HL-60 (cell line): Measurements from ENCODE around the gene LAMC3.

Experiments used
- DNase-seq, 2 experiments: peaks; one replicate each; pipeline ENCODE4 v3.0.0-alpha.2; 2010 to 2020; ENCODE audit warnings: low read depth in 1 of 2, low spot score in 1 of 2
- H3K27ac ChIP-seq: fragments of 250-450 bp; sonication (Bioruptor Pico); replicated peaks from 2 replicates; pipeline ENCODE4 v1.5.1; 2020; ENCODE audit warnings: mild to moderate bottlenecking, moderate library complexity
- H3K27me3 ChIP-seq: fragments of 250-450 bp; sonication (Bioruptor Pico); 2 replicates; pipeline ENCODE4 v1.5.1; 2021; ENCODE audit warnings: mild to moderate bottlenecking, moderate library complexity; ENCODE audit not compliant: insufficient read depth, poor library complexity, severe bottlenecking
- H3K4me3 ChIP-seq: replicated peaks from 2 replicates; pipeline ENCODE4 v1.5.1; 2011; ENCODE audit warnings: mild to moderate bottlenecking, control low read depth, low read length; ENCODE audit not compliant: insufficient read depth
- GABPA ChIP-seq: IDR thresholded peaks from 2 replicates; pipeline ENCODE4 v1.6.1; 2012; ENCODE audit warnings: low read depth
- POLR2AphosphoS5 ChIP-seq: IDR thresholded peaks from 2 replicates; pipeline ENCODE4 v1.6.1; 2012; ENCODE audit warnings: low read depth
- REST ChIP-seq: IDR thresholded peaks from 2 replicates; pipeline ENCODE4 v1.6.1; 2012; ENCODE audit warnings: low read depth; ENCODE audit not compliant: insufficient replicate concordance
- SPI1 ChIP-seq: IDR thresholded peaks from 2 replicates; pipeline ENCODE4 v1.6.1; 2012; ENCODE audit warnings: low read depth, mild to moderate bottlenecking, borderline replicate concordance
- TF ChIP-seq, protein P1 (sequence below): IDR thresholded peaks from one replicate; pipeline ENCODE4 v1.5.1; 2011; ENCODE audit warnings: low read length, control low read depth, inconsistent platforms; ENCODE audit not compliant: insufficient read depth

LAMC3 gene

GRCh38 chr9:131072871-131073237, 63.9 kb downstream of the LAMC3 start:
- Histone ChIP-seq H3K27ac (no peak overlapping the region), H3K4me3 (no peak overlapping the region), H3K27me3 (no peaks in the 10 kb centered on the region)
- TF ChIP-seq POLR2AphosphoS5 (no peak), GABPA (no peak), SPI1 (no peak), REST (no peak)
- TF ChIP-seq, protein P1, sequence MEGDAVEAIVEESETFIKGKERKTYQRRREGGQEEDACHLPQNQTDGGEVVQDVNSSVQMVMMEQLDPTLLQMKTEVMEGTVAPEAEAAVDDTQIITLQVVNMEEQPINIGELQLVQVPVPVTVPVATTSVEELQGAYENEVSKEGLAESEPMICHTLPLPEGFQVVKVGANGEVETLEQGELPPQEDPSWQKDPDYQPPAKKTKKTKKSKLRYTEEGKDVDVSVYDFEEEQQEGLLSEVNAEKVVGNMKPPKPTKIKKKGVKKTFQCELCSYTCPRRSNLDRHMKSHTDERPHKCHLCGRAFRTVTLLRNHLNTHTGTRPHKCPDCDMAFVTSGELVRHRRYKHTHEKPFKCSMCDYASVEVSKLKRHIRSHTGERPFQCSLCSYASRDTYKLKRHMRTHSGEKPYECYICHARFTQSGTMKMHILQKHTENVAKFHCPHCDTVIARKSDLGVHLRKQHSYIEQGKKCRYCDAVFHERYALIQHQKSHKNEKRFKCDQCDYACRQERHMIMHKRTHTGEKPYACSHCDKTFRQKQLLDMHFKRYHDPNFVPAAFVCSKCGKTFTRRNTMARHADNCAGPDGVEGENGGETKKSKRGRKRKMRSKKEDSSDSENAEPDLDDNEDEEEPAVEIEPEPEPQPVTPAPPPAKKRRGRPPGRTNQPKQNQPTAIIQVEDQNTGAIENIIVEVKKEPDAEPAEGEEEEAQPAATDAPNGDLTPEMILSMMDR = no peak
- DNase-seq = no peak

DNA sequence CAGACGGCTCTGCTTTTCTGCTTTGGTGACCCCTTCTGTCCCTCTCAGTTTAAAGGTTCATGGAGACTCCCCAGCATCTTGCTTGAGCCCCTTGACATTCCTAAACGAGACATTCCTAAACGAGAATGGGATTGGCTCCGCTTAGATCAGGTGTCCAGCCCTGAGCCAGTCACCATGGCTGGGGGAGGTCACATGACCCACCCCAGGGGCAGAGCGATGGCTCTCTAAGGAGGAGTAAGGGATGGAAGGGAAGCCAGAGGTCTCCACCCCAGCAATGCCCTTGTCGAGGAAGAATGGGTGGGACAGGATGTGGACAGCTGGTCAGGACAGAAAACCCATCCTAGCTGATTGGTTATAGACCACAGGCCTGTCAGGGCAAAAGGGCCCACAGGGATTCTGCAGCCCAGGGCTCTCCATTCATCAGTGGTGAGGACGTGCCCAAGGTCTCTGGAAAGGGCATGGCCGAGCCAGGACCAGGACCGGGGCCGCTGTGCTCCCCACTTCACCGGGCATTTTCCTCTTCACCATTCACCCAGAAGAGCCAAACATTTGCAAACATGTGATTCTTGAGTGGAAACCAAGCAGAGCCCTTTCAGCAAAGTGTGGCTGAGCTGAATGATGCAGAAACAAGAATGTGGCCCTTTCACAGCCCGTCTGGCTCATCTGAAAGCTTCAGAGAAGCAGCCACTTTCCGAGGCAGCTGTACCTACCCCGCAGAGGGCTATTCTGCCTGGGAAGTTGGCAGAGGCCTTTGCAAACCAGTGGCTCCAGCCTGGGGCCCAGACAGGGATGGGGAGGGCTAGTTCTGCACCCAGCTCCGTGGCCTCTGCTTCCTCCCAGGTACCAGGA, 67.6 kb downstream of the LAMC3 start:
- Histone ChIP-seq H3K4me3 (no peak overlapping the region), H3K27me3 (no peaks in the 10 kb centered on the region), H3K27ac (no peak overlapping the region)
- no peak for DNase-seq
- TF ChIP-seq SPI1 = no peak
- no peak for TF ChIP-seq POLR2AphosphoS5
- TF ChIP-seq GABPA = no peak
- no peak for TF ChIP-seq REST
- TF ChIP-seq, protein P1 = no peak

DNA sequence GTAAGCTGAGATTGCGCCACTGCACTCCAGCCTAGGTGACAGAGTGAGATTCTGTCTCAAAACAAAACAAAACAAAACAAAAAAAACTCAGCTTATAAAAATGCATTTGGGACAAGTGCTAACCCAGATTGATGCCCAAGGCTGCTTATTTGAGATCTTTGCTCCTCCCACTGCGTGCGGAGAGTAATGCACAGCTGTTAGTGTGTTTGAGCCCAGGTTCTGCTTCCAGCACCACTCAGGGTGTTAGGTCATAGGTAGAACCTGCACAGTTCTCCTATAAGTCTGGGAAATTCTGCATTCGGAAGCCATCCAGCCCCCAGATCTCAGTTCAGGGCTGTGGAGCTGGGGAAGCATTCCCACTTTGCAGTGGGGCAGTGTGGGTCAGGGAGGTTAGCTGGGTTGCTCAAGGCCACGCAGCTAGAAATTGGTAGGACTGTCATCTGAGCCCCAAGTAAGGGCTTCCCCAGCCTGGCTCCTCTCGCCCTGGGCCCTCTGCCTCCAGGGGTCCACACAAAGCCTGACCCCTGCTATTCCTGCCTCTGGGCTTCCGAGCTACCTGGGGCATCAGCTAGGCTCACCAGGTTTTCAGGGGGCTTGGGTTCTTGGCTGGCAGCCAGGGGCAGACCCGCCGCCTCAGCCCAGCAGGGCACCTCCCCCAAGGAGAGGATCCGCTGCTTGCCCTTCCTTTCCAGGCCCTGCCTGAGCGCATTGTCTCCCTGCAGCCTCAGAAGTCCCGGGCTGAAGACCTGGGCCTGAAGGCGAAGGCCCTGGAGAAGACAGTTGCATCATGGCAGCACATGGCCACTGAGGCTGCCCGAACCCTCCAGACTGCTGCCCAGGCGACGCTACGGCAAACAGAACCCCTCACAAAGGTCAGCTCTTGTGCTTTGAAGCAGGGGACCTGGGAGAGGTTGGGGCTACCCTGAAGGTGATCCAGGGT, 69.7 kb downstream of the LAMC3 start:
- Histone ChIP-seq H3K4me3 (no peak overlapping the region), H3K27ac (no peak overlapping the region), H3K27me3 (no peaks in the 10 kb centered on the region)
- no peak for TF ChIP-seq GABPA
- no peak for TF ChIP-seq POLR2AphosphoS5
- TF ChIP-seq REST = no peak
- TF ChIP-seq, protein P1 = no peak
- TF ChIP-seq SPI1 = no peak
- no peak for DNase-seq
